SKM-1 (cell line): ENCODE data around the gene GPR34.

Experiments
- DNase-seq: peaks from one replicate; lab custom pipeline; 2025; ENCODE audit not compliant: unreplicated experiment; lab: John Stamatoyannopoulos, UW

GPR34 gene

GRCh38 chrX:41733939-41734338, 45.2 kb downstream of the GPR34 start:
- no peak for DNase-seq

- peak; percentile 1 for DNase-seq
Measured at GRCh38 chrX:41734530-41734929, 45.8 kb downstream of the GPR34 start.

DNA sequence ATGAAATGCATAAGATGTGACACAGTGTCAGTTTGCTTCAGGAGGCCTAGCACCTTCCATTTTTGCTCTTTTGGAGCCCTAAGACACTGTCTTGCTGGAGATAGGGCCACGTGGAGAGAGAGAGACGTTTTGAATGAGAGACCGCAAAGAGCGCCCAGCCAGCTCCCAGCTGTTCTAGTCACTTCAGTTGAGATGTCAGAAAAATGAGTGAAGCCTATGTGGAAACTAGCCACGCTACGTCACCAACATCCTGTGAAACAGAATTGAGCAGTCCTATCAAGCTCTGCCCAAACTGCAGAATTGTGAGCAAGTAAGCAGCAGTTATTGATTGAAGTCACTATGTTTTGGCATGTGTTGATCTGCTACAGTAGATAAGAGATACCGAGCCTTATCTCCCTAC, 48.3 kb downstream of the GPR34 start:
- no peak for DNase-seq

- DNase-seq = no peak
Measured at GRCh38 chrX:41739871-41740270, 51.1 kb downstream of the GPR34 start.
